GM12891 (cell line): ENCODE results near the gene FSTL4.

Experiments used
- DNase-seq: peaks from one replicate; pipeline ENCODE4 v3.0.0; 2011; ENCODE audit warnings: low spot score; ENCODE audit not compliant: insufficient read length
- FAIRE-seq: peaks from 2 replicates; lab custom pipeline; 2011; peaks lifted over from hg19 to GRCh38; lab: Jason Lieb, UNC
- PAX5 ChIP-seq: IDR thresholded peaks from 2 replicates; pipeline ENCODE4 v1.6.1; 2011; ENCODE audit warnings: low read length, moderate library complexity, mild to moderate bottlenecking; ENCODE audit not compliant: insufficient read depth, severe bottlenecking
- POLR2A ChIP-seq: IDR thresholded peaks from 2 replicates; pipeline ENCODE4 v1.6.1; 2011; ENCODE audit warnings: low read depth, low read length, control low read depth
- POLR2AphosphoS5 ChIP-seq: IDR thresholded peaks from 2 replicates; pipeline ENCODE4 v1.6.1; 2011; ENCODE audit warnings: low read depth, low read length, control low read depth
- POU2F2 ChIP-seq: IDR thresholded peaks from 2 replicates; pipeline ENCODE4 v1.6.1; 2011; ENCODE audit warnings: low read depth, mild to moderate bottlenecking, control low read depth, low read length, moderate library complexity
- SPI1 ChIP-seq: IDR thresholded peaks from 2 replicates; pipeline ENCODE4 v1.6.1; 2011; ENCODE audit warnings: low read depth, low read length, control low read depth
- TAF1 ChIP-seq: IDR thresholded peaks from 2 replicates; pipeline ENCODE4 v1.6.1; 2011; ENCODE audit warnings: low read depth, low read length, control low read depth

FSTL4 gene

DNA sequence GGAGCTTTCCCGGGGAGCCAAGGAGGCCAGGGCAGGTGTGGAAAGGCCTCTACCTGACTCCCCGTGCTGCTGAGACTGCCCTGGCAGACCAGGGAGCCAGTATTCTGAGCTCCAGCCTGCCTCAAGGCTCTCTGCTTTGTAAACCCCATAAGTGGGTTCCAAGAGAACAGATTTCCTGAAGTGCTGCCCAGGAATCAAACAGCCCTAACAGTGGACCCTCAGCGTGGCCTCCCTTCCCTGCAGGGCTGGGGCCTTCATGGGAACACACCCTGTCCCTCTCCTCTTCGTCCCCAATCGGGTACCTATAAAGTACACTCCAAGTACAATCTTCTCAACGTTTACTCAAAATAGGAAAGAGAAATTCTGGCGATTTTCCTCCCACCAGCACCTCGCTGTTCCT, 252.5 kb downstream of the FSTL4 start:
- FAIRE-seq = no peak
- no peak for TF ChIP-seq PAX5
- TF ChIP-seq POLR2A = no peak
- TF ChIP-seq POLR2AphosphoS5 = no peak
- TF ChIP-seq POU2F2 = no peak
- TF ChIP-seq TAF1 = no peak
- no peak for TF ChIP-seq SPI1

DNA sequence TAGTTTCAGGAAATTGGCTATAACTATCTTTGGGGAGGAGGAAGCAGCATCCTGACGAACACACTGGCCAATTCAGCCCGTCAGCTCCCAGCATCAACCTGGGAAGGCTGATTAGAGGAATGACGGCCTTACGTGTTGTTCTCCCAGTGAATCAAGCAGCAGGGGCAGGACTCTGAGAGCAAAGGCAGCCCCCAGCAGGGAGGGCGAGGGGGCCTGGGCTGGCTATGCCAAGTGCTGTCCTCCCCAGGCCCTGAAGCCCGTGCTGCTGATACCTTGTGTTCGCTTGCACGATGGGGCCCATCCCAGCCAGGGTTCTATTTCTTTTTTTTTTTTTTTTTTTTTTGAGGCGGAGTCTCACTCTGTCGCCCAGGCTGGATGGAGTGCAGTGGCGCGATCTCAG, 254.1 kb downstream of the FSTL4 start:
- no peak for DNase-seq
- no peak for FAIRE-seq

More for the DNA sequence above, 252.5 kb downstream of the FSTL4 start:
- no peak for DNase-seq

DNA sequence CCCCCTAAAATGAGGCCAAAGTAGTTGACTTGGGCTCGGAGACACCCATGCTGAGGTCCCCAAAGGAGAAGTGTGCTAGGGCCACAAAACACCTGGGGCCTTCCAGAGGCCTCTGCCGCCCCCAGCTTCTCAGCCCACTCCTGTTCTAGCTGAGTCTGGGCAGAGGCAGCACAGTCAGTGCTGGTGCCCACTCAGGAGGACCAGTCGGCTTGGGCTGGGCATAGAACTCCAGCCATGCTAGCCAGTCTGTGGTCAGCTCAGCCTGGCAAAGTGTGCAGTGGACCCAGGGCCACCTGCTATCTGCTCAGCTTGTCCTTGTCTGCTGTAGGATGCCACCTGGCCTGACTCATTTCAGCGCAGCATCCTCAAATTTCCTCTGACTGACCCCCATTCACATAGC, 254.6 kb downstream of the FSTL4 start:
- no peak for FAIRE-seq
- DNase-seq = no peak
- no peak for TF ChIP-seq TAF1
- no peak for TF ChIP-seq POU2F2
- no peak for TF ChIP-seq SPI1
- no peak for TF ChIP-seq PAX5
- no peak for TF ChIP-seq POLR2A
- TF ChIP-seq POLR2AphosphoS5 = no peak

More for the DNA sequence above, 254.1 kb downstream of the FSTL4 start:
- no peak for TF ChIP-seq TAF1
- TF ChIP-seq SPI1 = no peak
- TF ChIP-seq PAX5 = no peak
- no peak for TF ChIP-seq POU2F2

DNA sequence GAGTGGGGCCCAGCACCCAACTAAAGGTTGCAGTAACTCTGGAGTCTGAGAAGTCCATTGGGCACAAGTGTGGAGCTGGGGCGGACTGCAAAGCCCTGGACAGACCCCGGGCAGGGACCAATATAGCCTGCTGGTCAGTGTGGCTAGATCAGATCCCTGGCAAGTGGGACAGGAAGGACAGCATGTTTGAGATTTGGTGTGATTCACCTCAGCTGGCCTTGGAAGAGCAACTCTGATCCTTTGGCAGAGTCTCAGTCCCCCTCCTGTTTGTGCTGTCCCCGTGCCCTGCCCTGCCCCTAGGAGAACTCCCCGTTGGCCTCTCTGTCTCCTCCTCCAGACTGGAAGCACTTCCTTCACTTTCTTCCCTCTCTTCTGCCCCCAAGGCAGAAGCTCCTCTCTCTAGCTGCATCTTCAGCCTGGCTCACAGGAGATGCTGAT, 255.3 kb downstream of the FSTL4 start:
- FAIRE-seq (no peak), DNase-seq (no peak)
- TF ChIP-seq PAX5 = no peak
- TF ChIP-seq POLR2AphosphoS5 = no peak
- TF ChIP-seq POLR2A = no peak
- TF ChIP-seq POU2F2 = no peak
- TF ChIP-seq TAF1 = no peak
- TF ChIP-seq SPI1 = no peak

DNA sequence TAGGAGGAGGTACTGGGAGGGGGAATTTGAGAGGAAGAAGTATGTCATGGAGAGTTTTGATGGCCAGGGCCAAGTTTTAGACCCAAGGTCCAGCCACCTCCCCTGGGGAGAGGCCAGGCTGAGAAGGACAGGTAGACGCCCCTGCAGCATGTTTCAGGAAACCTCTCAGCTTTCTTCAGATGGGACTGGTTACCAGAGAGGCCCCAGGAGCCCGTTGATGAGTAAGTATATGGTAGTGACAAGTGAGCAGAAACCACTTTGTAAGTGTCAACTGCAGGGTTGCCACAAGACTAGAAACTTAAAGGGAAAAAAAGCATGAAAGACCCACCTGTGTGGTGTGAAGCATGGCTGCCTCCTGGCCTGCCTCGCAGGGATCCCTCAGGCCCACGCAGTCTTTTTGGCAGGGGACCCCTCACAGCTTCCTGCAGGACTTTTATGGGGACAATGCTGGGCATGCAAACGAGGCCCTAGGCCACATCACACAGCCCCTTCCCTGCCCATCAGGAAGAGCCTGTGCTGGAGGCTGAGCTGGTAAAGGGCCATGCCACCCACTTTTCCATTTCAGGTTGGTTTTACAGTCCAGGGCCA, 255.9 kb downstream of the FSTL4 start:
- no peak for DNase-seq
- FAIRE-seq = no peak
- TF ChIP-seq PAX5 = no peak
- no peak for TF ChIP-seq POU2F2
- no peak for TF ChIP-seq POLR2A
- no peak for TF ChIP-seq TAF1
- TF ChIP-seq POLR2AphosphoS5 = no peak
- no peak for TF ChIP-seq SPI1

DNA sequence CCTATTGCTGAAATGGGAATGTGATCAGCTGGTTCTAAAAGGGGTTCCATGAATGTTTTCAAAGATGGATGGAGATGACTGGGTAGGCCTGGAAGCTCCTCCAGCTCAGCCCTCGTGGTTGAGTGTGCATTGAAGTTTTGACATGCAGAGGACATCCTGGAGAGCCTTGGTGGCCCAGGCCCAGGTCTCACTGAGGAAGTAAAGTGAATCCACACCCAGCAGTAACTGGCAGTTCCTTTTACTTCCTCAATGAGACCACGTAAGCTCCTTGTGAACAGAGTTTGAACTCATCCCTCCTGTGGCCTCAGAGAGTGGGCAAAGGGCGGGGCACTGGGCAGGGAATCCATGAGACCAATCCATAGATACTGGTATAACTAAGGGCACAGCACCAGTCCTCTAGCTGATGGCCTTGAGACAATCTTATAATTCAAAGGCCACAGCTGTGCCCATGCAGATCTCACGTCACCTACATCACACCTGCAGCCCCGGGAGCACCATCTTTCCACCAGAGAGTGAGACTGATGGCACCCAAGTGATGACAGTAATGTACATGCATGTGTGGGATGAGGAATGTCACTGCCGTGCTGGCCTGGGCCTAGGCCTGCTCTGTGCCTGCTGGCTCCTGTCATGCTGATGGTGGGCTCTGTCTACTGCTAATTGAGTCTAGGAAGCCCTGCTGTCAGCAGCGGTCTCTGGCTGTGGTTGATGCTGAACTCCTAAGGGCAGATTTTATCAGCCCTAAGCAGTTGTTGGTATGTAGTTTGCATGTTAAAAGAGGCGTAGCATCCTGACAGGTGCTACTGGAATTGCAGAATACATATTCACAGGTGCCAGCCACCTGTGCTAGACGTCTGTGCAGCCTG, 257.8 kb downstream of the FSTL4 start:
- TF ChIP-seq POLR2AphosphoS5 = no peak
- TF ChIP-seq TAF1 = no peak
- no peak for TF ChIP-seq PAX5
- DNase-seq (no peak), FAIRE-seq (no peak)

DNA sequence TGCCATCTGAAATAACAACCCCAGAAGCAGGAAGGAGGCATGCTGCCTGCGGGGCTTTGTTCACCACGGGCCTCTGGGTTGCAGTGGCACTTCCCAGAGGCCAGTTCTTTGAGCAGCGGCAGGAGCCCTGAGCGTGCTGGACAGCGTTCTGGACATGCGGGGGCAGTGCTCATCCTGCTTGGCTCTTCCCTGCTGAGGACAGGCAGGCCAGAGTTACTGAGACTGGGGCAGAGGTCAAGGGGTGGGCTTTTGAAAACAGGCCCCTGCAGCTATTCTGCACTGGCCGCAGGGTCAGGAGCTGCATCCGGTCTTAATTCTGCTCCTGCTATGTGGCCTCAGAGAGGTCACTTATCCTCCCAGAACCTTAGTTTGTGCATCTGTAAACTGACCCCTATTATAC, 258.6 kb downstream of the FSTL4 start:
- DNase-seq = no peak
- FAIRE-seq = no peak
- TF ChIP-seq SPI1 = no peak
- TF ChIP-seq POLR2AphosphoS5 = no peak
- TF ChIP-seq TAF1 = no peak
- no peak for TF ChIP-seq POLR2A
- no peak for TF ChIP-seq POU2F2
- TF ChIP-seq PAX5 = no peak

DNA sequence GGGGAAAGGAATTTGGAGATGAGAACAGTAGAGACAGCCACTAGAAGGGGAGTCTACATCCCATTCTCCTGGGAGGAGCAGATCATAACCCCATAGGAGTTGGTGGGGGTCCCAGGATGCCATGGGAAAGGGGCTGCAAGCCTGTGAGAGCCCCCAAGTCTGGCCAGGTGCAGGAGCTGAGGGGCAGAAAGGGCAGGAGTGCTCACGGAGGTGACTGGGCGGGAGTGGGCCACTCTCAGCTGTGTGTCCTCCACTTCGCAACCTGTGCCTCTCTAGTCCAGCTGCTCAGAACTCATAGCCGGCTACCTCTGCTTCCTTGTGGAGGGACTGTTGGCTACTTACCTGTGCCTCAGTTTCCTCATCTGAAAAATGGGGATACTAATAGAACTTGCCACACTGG, 263.9 kb downstream of the FSTL4 start:
- no peak for DNase-seq
- no peak for TF ChIP-seq TAF1
- TF ChIP-seq POLR2AphosphoS5 = no peak
- no peak for TF ChIP-seq POLR2A
- no peak for TF ChIP-seq PAX5
- TF ChIP-seq POU2F2 = no peak
- TF ChIP-seq SPI1 = no peak
- FAIRE-seq = no peak

DNA sequence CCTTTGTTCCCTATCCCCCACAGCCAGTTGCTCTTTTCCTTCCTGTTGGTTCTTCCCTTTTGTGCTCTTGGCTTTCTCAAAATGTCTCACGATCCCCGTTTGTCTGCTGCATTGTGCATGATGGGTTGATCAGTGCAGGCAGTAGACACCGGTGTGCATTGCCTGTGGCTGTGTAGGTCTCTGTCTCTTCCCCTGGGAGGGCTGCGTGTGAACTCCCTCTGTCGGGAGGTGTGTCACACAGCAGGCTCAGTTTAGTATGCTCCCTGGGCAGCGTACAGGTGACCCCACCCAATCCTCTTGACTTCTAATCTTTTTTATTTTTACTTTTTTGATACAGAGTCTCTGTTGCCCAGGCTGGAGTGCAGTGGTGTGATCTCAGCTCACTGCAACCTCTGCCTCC, 265.3 kb downstream of the FSTL4 start:
- no peak for TF ChIP-seq POLR2A
- no peak for TF ChIP-seq POLR2AphosphoS5
- TF ChIP-seq TAF1 = no peak
- no peak for TF ChIP-seq SPI1
- TF ChIP-seq PAX5 = no peak
- no peak for TF ChIP-seq POU2F2
- no peak for DNase-seq
- FAIRE-seq = no peak

DNA sequence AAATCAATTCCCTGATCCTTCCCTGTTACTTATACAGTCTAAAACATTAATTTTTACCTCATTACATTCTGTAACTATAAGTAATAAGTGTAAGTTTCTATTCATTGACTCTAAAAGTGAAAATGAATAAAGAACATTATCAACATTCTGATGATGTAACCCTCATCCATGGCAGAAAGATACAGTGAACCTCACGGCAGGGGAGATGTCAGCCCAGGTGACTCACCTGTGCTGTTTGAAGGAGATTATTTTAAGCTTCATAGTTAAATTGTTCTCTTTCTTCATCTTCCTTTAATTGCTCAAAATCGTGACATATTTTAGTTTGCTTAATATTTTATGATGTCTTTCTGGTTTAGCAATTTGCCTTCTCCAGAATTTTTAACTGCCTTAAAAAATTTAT, 268.1 kb downstream of the FSTL4 start:
- FAIRE-seq = no peak

More for the DNA sequence above, 268.1 kb downstream of the FSTL4 start:
- DNase-seq = no peak
- TF ChIP-seq PAX5 = no peak
- no peak for TF ChIP-seq POLR2A
- no peak for TF ChIP-seq POLR2AphosphoS5
